PC-3 (cell line): ENCODE measurements around the gene SYT9.

ENCODE experiments used
- EZH2 ChIP-seq: fragments of 300-600 bp; sonication (generic); IDR thresholded peaks from one replicate; pipeline ENCODE4 v1.6.1; 2017; ENCODE audit warnings: antibody characterized with exemption, mild to moderate bottlenecking, low read length; ENCODE audit not compliant: unreplicated experiment
- TF ChIP-seq, protein P1 (sequence below): fragments of 300-600 bp; sonication (generic); conservative IDR thresholded peaks from 2 replicates; pipeline ENCODE4 v1.5.1; 2017; ENCODE audit warnings: antibody characterized with exemption, low read depth, mild to moderate bottlenecking, low read length

DNA sequence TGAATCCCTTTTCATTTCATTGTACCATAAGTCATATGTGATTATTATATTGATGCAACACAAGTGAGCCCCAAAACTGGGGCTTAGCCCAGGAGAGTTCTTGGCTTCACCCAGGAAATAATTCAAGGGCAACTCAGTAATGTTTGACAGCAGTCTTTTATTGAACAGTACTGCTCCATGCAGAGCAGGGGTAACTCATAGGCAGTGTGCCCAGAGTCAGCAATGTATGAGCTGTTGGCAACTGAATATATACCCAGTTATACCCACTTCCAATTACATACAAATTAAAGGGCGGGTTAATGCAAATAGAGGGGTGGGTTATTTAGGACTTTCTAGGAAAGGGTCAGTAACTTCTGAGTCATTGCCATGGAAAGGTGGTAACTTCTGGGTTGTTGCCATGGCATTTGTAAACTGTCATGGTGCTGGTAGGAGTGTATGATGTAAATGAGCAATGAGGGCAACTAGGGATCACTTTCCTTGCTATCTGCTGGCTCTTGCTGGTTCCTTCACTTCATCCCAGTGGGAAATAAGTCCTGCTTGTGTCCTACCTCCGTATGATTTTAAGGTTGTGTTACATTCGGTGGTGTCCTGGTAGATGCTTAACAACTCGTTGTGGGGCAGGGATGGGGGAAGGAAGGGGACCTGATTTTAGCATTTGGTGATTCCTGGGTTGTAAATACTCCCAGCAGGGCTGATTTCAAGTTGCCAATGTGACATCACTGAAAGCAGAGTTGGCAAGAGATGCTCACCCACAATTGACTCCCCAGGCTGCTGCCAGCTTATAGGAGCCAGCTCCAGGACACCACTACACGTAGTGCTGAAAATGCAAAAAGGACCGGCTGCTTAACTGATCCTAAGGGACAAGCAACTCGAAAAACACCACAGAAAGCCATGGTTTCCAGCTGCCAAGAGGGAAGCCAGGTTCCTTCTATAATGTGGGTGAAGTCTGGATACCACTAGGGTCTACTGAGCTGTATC, 70.1 kb downstream of the SYT9 start:
- TF ChIP-seq, protein P1, sequence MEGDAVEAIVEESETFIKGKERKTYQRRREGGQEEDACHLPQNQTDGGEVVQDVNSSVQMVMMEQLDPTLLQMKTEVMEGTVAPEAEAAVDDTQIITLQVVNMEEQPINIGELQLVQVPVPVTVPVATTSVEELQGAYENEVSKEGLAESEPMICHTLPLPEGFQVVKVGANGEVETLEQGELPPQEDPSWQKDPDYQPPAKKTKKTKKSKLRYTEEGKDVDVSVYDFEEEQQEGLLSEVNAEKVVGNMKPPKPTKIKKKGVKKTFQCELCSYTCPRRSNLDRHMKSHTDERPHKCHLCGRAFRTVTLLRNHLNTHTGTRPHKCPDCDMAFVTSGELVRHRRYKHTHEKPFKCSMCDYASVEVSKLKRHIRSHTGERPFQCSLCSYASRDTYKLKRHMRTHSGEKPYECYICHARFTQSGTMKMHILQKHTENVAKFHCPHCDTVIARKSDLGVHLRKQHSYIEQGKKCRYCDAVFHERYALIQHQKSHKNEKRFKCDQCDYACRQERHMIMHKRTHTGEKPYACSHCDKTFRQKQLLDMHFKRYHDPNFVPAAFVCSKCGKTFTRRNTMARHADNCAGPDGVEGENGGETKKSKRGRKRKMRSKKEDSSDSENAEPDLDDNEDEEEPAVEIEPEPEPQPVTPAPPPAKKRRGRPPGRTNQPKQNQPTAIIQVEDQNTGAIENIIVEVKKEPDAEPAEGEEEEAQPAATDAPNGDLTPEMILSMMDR: no peak
- TF ChIP-seq EZH2: no peak
